ENCODE measurements around the gene RECQL. TPM values are rescaled to one million over a fixed set of nuclear protein-coding genes. Genes with fewer than 3 reads are reported as not detected.

The RECQL gene, protein sequence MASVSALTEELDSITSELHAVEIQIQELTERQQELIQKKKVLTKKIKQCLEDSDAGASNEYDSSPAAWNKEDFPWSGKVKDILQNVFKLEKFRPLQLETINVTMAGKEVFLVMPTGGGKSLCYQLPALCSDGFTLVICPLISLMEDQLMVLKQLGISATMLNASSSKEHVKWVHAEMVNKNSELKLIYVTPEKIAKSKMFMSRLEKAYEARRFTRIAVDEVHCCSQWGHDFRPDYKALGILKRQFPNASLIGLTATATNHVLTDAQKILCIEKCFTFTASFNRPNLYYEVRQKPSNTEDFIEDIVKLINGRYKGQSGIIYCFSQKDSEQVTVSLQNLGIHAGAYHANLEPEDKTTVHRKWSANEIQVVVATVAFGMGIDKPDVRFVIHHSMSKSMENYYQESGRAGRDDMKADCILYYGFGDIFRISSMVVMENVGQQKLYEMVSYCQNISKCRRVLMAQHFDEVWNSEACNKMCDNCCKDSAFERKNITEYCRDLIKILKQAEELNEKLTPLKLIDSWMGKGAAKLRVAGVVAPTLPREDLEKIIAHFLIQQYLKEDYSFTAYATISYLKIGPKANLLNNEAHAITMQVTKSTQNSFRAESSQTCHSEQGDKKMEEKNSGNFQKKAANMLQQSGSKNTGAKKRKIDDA
- total RNA-seq (10 to 100 TPM; 13.2 to 16.3 (median 13.5) TPM), polyA plus RNA-seq (10 to 100 TPM in 2 of 3 donors, 1 to 10 TPM in 1; 9.0 to 36.6 (median 12.4) TPM)
- long read RNA-seq, donor 1, transcript RECQL-204 (15 exons, 3,702 nt) = major isoform, 6 of 21 reads
- long read RNA-seq, donor 1, partial matches to known transcripts = 0 of 21 reads
- long read RNA-seq, donor 1, other reads (novel, unspliced or antisense) = 12 of 21 reads
- long read RNA-seq, donor 2, transcript RECQL-203 (16 exons, 2,572 nt) = minor isoform, 5 of 35 reads
- long read RNA-seq, donor 2, transcript RECQL-204 (15 exons, 3,702 nt) = major isoform, 14 of 35 reads
- long read RNA-seq, donor 2, partial matches to known transcripts = 2 of 35 reads
- long read RNA-seq, donor 2, other reads (novel, unspliced or antisense) = 14 of 35 reads

DNA sequence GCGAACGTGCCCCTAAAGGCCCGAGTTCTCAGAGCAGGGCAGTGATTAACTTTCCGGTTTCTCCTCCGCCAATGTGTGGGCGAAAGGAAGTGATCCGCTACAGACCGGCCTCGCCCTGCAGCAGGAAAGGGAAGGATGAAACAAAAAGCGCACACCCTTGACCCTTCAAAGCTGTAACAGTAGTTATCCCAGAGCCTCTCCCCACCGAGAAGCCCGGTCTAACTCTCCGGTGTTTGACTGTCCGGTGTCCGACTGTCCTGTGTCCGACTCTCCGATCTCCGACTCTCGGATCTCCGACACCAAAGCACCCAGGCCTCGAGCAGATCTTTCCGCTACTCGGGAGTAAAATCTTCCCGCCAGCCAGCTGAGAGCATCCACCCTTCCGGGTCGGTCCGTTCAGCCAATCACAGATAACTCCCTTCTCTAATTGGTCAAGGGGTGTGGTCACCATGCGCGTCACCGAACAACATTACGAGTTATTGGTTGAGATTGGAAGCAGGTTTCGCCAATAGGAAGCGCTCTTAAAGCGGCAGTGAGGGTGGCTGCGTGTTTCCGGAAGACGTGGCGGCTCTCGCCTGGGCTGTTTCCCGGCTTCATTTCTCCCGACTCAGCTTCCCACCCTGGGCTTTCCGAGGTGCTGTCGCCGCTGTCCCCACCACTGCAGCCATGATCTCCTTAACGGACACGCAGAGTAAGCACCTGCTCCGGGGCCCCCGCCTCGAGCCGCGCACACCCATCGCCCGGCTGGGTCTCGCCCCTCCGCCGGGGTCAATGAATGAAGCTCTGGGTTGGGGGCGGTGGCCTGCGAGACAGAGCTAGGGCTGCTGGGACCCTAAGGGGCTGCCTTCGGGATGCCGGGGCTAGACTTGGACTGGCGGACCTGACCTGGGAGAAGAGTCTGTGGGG is at the start of gene RECQL, which contains the start of gene GOLT1B:
Gene RECQL (minus strand): TSS at position 378 of the 906 bp plus-strand sequence. CDS start 2,065 bp downstream, outside the sequence.
Gene GOLT1B (plus strand): TSS at position 532 of the 906 bp plus-strand sequence. CDS start 135 bp downstream, at position 667.
- intact Hi-C loops (cut with DNase I) = loop anchor here (5.0 to 10.0 kb wide), 2 partner anchors 156 to 173 kb away; partner anchors contain the start of gene LDHB (in 1 of the 2)
- no peaks in the 10 kb centered on the region for H3K9me3 ChIP-seq
- H3K4me3 ChIP-seq = peak within 1 kb of the TSS; percentile 95
- peaks cover 0 to 26% of the 10 kb centered on the region in 2 donors for H3K36me3 ChIP-seq (ENCODE audit: insufficient read depth in 1 of 2, low read depth in 1 of 2)
- H3K27me3 ChIP-seq (ENCODE audit: insufficient read depth in 3 of 3, low read length in 2 of 3) = no peaks in the 10 kb centered on the region
- DNase-seq (peak; percentile 88 to 93), ATAC-seq (peak; percentile 99 to 100 (median 100))
- H3K4me1 ChIP-seq = peaks cover 40% of the 10 kb centered on the region
- H3K27ac ChIP-seq = peak within 1 kb of the TSS; percentile 89
- WGBS, 3 donors = 0% methylated on average over 61 of the region's 61 CpGs
- TF ChIP-seq, protein P1, sequence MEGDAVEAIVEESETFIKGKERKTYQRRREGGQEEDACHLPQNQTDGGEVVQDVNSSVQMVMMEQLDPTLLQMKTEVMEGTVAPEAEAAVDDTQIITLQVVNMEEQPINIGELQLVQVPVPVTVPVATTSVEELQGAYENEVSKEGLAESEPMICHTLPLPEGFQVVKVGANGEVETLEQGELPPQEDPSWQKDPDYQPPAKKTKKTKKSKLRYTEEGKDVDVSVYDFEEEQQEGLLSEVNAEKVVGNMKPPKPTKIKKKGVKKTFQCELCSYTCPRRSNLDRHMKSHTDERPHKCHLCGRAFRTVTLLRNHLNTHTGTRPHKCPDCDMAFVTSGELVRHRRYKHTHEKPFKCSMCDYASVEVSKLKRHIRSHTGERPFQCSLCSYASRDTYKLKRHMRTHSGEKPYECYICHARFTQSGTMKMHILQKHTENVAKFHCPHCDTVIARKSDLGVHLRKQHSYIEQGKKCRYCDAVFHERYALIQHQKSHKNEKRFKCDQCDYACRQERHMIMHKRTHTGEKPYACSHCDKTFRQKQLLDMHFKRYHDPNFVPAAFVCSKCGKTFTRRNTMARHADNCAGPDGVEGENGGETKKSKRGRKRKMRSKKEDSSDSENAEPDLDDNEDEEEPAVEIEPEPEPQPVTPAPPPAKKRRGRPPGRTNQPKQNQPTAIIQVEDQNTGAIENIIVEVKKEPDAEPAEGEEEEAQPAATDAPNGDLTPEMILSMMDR (IDR thresholded peaks at IDR 0.05) = no peak

DNA sequence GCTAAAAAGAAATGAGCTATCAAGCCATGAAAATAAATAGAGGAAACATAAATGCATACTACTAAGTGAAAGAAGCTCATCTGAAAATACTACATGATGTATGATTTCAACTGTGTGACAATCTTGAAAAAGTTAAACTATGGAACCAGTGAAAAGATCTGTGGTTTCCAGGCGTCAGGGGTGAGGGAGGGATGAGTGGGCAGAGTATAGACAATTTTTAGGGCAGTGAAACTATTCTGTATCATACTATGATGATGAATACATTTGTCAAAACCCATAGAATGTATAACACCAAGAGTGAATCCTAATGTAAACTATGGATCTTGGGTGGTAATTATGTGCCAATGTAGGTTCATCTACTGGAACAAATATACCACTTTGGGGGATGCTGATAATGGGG is 46.0 kb upstream of the RECQL start:
- H3K36me3 ChIP-seq (ENCODE audit: insufficient read depth in 1 of 2, low read depth in 1 of 2) = no peaks in the 10 kb centered on the region
- intact Hi-C loops (cut with DNase I) = no loop called here
- H3K9me3 ChIP-seq = no peaks in the 10 kb centered on the region
- WGBS, 3 donors = 86 to 100% (median 91%) methylated on average over 1 of the region's 1 CpG
- DNase-seq = no peak
- no peaks in the 10 kb centered on the region for H3K27me3 ChIP-seq (ENCODE audit: insufficient read depth in 3 of 3, low read length in 2 of 3)
- ATAC-seq = no peak
- H3K4me3 ChIP-seq = no peak overlapping the region
- TF ChIP-seq, protein P1 (IDR thresholded peaks at IDR 0.05) = no peak
- H3K27ac ChIP-seq = no peak overlapping the region
- H3K4me1 ChIP-seq = peaks cover 21% of the 10 kb centered on the region

DNA sequence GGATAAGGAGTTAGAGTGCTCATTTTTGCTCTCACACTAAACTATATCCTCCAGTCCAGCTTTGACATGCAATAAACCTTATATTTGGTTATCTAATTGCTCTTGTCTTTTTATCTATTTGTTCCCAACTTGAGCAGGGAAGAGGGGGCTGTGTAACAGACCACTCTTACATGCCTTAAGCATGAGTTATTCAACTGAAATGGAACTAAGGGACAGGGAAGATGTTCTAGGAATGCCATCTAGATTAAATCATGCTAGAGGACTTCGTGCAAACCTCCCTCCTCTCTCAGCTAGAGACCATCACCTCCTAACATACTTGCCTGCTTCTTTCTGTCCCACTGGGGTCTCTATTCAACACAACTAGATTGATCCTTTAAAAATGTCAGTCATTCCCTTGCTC is 45.3 kb upstream of the RECQL start:
- Histone ChIP-seq H3K4me1 (peaks cover 18% of the 10 kb centered on the region), H3K27me3 (ENCODE audit: insufficient read depth in 3 of 3, low read length in 2 of 3) (no peaks in the 10 kb centered on the region), H3K27ac (no peak overlapping the region), H3K4me3 (no peak overlapping the region), H3K9me3 (no peaks in the 10 kb centered on the region), H3K36me3 (ENCODE audit: insufficient read depth in 1 of 2, low read depth in 1 of 2) (no peaks in the 10 kb centered on the region)
- TF ChIP-seq, protein P1 (IDR thresholded peaks at IDR 0.05) = no peak
- 0 to 9% (median 0%) methylated on average over 1 of the region's 1 CpG for WGBS, 3 donors
- ATAC-seq (no peak), DNase-seq (no peak)
- intact Hi-C loops (cut with DNase I) = no loop called here

DNA sequence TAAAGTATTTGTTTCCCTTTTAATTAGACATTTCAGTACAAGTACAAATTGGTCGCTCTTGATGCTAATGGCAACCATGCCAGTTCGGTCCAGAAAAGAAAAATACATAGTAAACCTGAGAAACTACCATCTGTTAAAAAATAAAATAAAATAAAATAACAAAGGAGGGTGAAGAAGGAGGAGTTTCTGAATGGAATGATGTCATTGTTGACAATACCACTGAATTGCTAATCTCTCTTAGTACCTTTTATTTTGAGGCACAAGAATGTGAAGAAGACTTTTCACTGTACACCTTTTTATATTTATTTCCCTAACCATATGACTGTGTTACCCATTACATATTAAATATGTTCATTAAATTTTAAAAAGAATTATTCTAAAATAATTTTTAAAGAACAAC is 44.1 kb upstream of the RECQL start:
- TF ChIP-seq, protein P1 (IDR thresholded peaks at IDR 0.05) = no peak
- no peak overlapping the region for H3K27ac ChIP-seq
- no peak overlapping the region for H3K4me3 ChIP-seq
- peaks cover 0 to 1% of the 10 kb centered on the region in 2 donors for H3K36me3 ChIP-seq (ENCODE audit: insufficient read depth in 1 of 2, low read depth in 1 of 2)
- intact Hi-C loops (cut with DNase I) = no loop called here
- peaks cover 15% of the 10 kb centered on the region for H3K4me1 ChIP-seq
- no peaks in the 10 kb centered on the region for H3K27me3 ChIP-seq (ENCODE audit: insufficient read depth in 3 of 3, low read length in 2 of 3)
- no peak for DNase-seq
- no peaks in the 10 kb centered on the region for H3K9me3 ChIP-seq
- 90 to 96% (median 91%) methylated on average over 2 of the region's 2 CpGs for WGBS, 3 donors
- no peak for ATAC-seq
